ENCODE measurements around the gene CASR. TPM values are rescaled to one million over a fixed set of nuclear protein-coding genes. Genes with fewer than 3 reads are reported as not detected.
"Not testable (repeated sequence)": the region's sequence is repeated elsewhere in the genome, so short reads cannot be mapped to it uniquely, and the experiment has no call there.

CASR gene
- total RNA-seq, result not detected in 2 replicates
- long read RNA-seq, result 0 reads

DNA sequence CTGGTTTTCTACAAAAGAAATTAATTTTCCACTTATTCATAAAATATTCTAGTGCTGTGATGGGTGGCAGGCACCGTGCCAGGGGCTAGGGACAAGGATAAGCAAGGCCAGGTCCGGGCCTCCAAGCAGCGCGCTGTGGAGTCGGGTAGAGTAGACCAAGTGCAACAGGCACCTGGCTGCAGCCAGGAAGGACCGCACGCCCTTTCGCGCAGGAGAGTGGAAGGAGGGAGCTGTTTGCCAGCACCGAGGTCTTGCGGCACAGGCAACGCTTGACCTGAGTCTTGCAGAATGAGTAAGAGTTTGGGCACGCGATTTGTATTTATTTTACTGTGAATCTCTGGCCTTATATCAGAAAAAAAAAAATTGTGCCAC is at the start of gene CASR:
Gene CASR (plus strand): TSS at position 148 of the 372 bp plus-strand sequence. CDS start 70,522 bp downstream, outside the sequence.
- no peak within 1 kb of the TSS for H3K27ac Mint-ChIP-seq (ENCODE audit: unreplicated experiment)
- H3K9me3 Mint-ChIP-seq, result no peaks in the 10 kb centered on the region
- TF ChIP-seq, protein P1, sequence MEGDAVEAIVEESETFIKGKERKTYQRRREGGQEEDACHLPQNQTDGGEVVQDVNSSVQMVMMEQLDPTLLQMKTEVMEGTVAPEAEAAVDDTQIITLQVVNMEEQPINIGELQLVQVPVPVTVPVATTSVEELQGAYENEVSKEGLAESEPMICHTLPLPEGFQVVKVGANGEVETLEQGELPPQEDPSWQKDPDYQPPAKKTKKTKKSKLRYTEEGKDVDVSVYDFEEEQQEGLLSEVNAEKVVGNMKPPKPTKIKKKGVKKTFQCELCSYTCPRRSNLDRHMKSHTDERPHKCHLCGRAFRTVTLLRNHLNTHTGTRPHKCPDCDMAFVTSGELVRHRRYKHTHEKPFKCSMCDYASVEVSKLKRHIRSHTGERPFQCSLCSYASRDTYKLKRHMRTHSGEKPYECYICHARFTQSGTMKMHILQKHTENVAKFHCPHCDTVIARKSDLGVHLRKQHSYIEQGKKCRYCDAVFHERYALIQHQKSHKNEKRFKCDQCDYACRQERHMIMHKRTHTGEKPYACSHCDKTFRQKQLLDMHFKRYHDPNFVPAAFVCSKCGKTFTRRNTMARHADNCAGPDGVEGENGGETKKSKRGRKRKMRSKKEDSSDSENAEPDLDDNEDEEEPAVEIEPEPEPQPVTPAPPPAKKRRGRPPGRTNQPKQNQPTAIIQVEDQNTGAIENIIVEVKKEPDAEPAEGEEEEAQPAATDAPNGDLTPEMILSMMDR (conservative IDR thresholded peaks at IDR 0.05), result no peak
- H3K4me1 Mint-ChIP-seq, result peaks cover 5% of the 10 kb centered on the region
- DNase-seq (ENCODE audit: low read depth, low spot score), result no peak
- H3K27me3 Mint-ChIP-seq (ENCODE audit: low read depth), result peaks cover 95% of the 10 kb centered on the region
- peak within 1 kb of the TSS; percentile 68 for H3K4me3 Mint-ChIP-seq
- peaks cover 5% of the 10 kb centered on the region for H3K36me3 Mint-ChIP-seq (ENCODE audit: low read depth)

DNA sequence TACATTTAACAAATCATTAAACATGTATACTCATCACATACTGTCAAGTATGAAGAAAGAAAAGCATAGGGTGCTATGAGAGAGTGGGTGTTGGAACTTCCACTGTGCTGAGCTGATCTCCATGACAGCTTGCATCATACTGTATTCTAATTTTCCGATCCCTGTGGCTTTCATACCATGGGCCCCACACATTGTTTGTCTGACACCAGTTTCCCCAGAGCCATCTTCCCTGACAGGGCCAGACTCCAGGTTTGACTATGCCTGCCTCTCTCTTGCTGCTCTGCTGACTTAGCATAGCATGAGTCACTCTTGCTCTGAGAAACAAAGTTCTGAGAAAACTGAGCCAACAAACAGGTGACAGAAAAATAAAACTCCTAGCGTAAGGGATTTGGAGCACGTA is 37.0 kb upstream of the CASR start:
- Mint-ChIP-seq H3K27ac (ENCODE audit: unreplicated experiment) (no peak overlapping the region), H3K4me3 (no peak overlapping the region), H3K36me3 (ENCODE audit: low read depth) (no peaks in the 10 kb centered on the region), H3K27me3 (ENCODE audit: low read depth) (no peaks in the 10 kb centered on the region), H3K9me3 (no peaks in the 10 kb centered on the region), H3K4me1 (no peaks in the 10 kb centered on the region)
- TF ChIP-seq, protein P1 (conservative IDR thresholded peaks at IDR 0.05), result no peak
- no peak for DNase-seq (ENCODE audit: low read depth, low spot score)

GRCh38 chr3:122148941-122149627 is 34.4 kb upstream of the CASR start:
- H3K4me3 Mint-ChIP-seq, result no peak overlapping the region
- no peaks in the 10 kb centered on the region for H3K27me3 Mint-ChIP-seq (ENCODE audit: low read depth)
- no peaks in the 10 kb centered on the region for H3K36me3 Mint-ChIP-seq (ENCODE audit: low read depth)
- TF ChIP-seq, protein P1 (conservative IDR thresholded peaks at IDR 0.05), result no peak
- DNase-seq (ENCODE audit: low read depth, low spot score), result no peak
- H3K4me1 Mint-ChIP-seq, result no peaks in the 10 kb centered on the region
- H3K9me3 Mint-ChIP-seq, result peaks cover 2% of the 10 kb centered on the region
- H3K27ac Mint-ChIP-seq (ENCODE audit: unreplicated experiment), result no peak overlapping the region

- H3K27me3 Mint-ChIP-seq (ENCODE audit: low read depth), result peaks cover 2% of the 10 kb centered on the region
- no peaks in the 10 kb centered on the region for H3K36me3 Mint-ChIP-seq (ENCODE audit: low read depth)
- no peak overlapping the region for H3K4me3 Mint-ChIP-seq
- TF ChIP-seq, protein P1 (conservative IDR thresholded peaks at IDR 0.05), result no peak
- DNase-seq (ENCODE audit: low read depth, low spot score), result no peak
- no peaks in the 10 kb centered on the region for H3K4me1 Mint-ChIP-seq
- peaks cover 15% of the 10 kb centered on the region for H3K9me3 Mint-ChIP-seq
- no peak overlapping the region for H3K27ac Mint-ChIP-seq (ENCODE audit: unreplicated experiment)
These were observed 32.0 kb upstream of the CASR start for GRCh38 chr3:122151480-122151879.

DNA sequence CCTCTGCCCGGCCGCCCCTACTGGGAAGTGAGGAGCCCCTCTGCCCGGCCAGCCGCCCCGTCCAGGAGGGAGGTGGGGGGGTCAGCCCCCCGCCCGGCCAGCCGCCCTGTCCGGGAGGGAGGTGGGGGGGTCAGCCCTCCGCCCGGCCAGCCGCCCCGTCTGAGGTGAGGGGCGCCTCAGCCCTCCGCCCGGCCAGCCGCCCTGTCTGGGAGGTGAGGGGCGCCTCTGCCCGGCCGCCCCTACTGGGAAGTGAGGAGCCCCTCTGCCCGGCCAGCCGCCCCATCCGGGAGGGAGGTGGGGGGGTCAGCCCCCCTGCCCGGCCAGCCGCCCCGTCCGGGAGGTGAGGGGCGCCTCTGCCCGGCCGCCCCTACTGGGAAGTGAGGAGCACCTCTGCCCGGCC is 18.5 kb upstream of the CASR start:
- Mint-ChIP-seq H3K27me3 (ENCODE audit: low read depth) (peaks cover 13% of the 10 kb centered on the region), H3K9me3 (peaks cover 11% of the 10 kb centered on the region)
- not testable (repeated sequence) for H3K4me3 Mint-ChIP-seq; H3K27ac Mint-ChIP-seq (ENCODE audit: unreplicated experiment); H3K36me3 Mint-ChIP-seq (ENCODE audit: low read depth); DNase-seq (ENCODE audit: low read depth, low spot score); H3K4me1 Mint-ChIP-seq

GRCh38 chr3:122167630-122168029 is 15.8 kb upstream of the CASR start:
- Mint-ChIP-seq H3K27ac (ENCODE audit: unreplicated experiment) (no peak overlapping the region), H3K4me1 (no peaks in the 10 kb centered on the region), H3K4me3 (no peak overlapping the region), H3K36me3 (ENCODE audit: low read depth) (no peaks in the 10 kb centered on the region), H3K9me3 (peaks cover 5% of the 10 kb centered on the region), H3K27me3 (ENCODE audit: low read depth) (peaks cover 8% of the 10 kb centered on the region)
- TF ChIP-seq, protein P1 (conservative IDR thresholded peaks at IDR 0.05), result no peak
- DNase-seq (ENCODE audit: low read depth, low spot score), result no peak

Data from neural crest cell (in vitro differentiated cells).